Measurements from ENCODE around the gene PPP2R2B. TPM values are rescaled to one million over a fixed set of nuclear protein-coding genes. Genes with fewer than 3 reads are reported as not detected.
"Not testable (repeated sequence)": the region's sequence is repeated elsewhere in the genome, so short reads cannot be mapped to it uniquely, and the experiment has no call there.

The PPP2R2B gene
- total RNA-seq, 2 experiments from 2014 or later, result 5.3 to 8.7 TPM

DNA sequence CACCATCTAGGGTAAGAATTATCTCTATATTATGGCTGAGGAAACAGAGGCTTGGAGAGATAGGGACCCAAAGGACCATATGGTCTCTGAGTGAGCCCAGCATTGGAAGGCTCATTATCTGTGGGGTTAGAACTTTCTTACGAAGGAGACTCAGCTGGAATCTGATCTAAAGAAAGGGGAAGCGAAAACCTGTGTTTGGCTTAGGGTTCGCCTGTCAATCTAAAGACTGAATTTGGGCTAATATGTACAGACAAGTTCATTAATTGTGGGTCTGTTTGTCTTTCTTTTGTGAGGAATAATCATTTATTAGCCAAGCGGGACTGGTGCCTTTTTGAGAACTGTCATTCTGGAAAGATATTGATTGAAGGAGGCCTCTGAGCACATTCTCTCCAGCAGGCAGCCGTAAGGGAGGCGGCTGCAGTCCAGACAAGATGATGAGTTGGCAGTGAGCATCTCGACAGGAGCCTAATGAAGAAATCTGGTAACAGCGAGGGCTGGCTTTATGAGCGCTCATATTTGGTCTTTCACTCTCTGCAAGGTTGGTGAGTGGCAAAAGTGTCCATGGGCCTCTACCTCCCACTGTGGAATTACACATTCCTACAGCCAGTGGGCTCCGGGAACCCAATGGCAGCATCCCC is 258.4 kb downstream of the PPP2R2B start:
- H3K4me3 Mint-ChIP-seq, result no peak overlapping the region
- no peak for ATAC-seq (ENCODE audit: low read depth)
- no peaks in the 10 kb centered on the region for H3K36me3 Mint-ChIP-seq
- POLR2A ChIA-PET, result no interaction called here
- H3K27ac Mint-ChIP-seq, result no peak overlapping the region
- H3K9me3 Mint-ChIP-seq, result peaks cover 1% of the 10 kb centered on the region
- H3K4me1 Mint-ChIP-seq, result no peaks in the 10 kb centered on the region
- no peaks in the 10 kb centered on the region for H3K27me3 Mint-ChIP-seq
- no peak for DNase-seq

DNA sequence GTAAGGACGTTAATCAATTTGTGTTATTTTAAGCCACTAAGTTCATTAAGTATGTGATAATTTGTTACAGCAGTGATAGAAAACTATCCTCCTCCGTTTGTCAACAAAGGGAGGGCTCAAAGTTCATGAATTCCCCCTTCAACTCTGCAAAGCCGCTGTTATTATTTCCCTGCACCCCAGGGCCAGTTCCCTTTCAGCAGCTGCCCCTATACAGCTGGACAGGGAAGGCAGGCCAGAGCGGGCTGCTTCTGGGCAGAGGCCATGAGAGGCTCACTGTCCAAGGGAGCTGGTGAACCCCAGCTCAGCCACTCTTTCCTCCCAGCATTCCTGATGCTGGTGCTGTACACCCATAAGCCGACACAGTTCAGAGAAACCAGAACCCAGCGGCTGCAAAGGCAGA is 260.1 kb downstream of the PPP2R2B start:
- peaks cover 1% of the 10 kb centered on the region for H3K9me3 Mint-ChIP-seq
- no peaks in the 10 kb centered on the region for H3K36me3 Mint-ChIP-seq
- H3K4me3 Mint-ChIP-seq, result no peak overlapping the region
- ATAC-seq (ENCODE audit: low read depth) (no peak), DNase-seq (no peak)
- no peaks in the 10 kb centered on the region for H3K27me3 Mint-ChIP-seq
- POLR2A ChIA-PET, result no interaction called here
- H3K27ac Mint-ChIP-seq, result no peak overlapping the region
- H3K4me1 Mint-ChIP-seq, result no peaks in the 10 kb centered on the region

DNA sequence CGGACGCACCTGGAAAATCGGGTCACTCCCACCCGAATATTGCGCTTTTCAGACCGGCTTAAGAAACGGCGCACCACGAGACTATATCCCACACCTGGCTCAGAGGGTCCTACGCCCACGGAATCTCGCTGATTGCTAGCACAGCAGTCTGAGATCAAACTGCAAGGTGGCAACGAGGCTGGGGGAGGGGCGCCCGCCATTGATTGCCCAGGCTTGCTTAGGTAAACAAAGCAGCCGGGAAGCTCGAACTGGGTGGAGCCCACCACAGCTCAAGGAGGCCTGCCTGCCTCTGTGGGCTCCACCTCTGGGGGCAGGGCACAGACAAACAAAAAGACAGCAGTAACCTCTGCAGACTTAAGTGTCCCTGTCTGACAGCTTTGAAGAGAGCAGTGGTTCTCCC is 268.8 kb downstream of the PPP2R2B start:
- H3K27ac Mint-ChIP-seq; ATAC-seq (ENCODE audit: low read depth); POLR2A ChIA-PET; H3K27me3 Mint-ChIP-seq; H3K36me3 Mint-ChIP-seq; H3K9me3 Mint-ChIP-seq; H3K4me1 Mint-ChIP-seq; DNase-seq; H3K4me3 Mint-ChIP-seq: not testable (repeated sequence)

DNA sequence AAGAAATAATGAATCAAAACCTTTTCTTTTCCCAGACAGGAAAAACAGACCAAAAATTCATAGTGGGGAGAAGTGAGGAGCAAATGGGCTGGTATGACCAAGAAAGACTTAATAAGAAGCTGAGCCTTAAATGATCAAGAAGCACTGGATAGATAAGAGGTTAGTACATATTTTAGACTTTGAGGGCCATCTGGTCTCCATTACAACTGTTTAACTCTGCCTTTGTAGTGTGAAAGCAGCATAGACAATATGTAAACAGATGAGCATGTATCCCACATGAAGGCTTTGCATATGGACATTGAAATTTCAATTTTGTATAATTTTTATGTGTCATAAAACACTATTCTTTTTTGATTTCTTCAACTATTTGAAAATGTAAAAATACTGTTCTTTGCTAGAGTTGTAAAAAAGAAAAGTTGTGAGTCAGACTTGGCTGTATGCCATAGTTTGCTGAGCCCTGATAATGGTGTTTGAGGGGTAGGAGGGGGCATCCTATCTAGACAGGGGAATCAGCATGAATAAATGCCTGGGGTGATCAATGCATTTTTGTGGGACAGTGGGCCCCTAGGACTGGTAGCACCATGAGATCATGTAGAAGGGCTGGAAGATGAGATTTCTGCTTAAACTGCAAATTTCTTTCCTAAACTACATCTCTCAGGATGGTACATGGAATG is 270.8 kb downstream of the PPP2R2B start:
- H3K4me3 Mint-ChIP-seq, result no peak overlapping the region
- DNase-seq (no peak), ATAC-seq (ENCODE audit: low read depth) (no peak)

DNA sequence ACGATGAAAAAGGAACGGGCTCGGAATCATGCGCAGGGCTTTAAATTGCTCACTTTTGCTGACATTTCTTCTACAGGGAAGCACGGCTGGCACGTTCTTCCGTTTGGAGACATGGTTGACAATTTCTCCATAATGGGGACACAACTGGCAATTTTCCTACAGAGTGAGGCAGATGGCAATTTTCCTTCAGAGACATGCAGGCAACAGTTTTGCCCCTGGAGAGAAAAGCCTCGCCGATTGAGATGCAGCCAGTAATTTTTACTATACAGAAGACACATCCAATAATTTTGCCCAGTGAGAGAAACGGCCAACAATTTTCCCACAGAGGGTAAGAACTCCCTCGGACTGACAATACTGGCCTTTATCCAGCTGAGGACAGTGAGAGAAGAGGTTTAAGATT is 271.7 kb downstream of the PPP2R2B start:
- DNase-seq (no peak), ATAC-seq (ENCODE audit: low read depth) (no peak)
- POLR2A ChIA-PET, result no interaction called here
- no peak overlapping the region for H3K4me3 Mint-ChIP-seq
- H3K27me3 Mint-ChIP-seq, result no peaks in the 10 kb centered on the region
- no peaks in the 10 kb centered on the region for H3K9me3 Mint-ChIP-seq
- no peak overlapping the region for H3K27ac Mint-ChIP-seq
- H3K4me1 Mint-ChIP-seq, result no peaks in the 10 kb centered on the region
- H3K36me3 Mint-ChIP-seq, result no peaks in the 10 kb centered on the region

More for the DNA sequence above, 270.8 kb downstream of the PPP2R2B start:
- no peaks in the 10 kb centered on the region for H3K36me3 Mint-ChIP-seq
- no peaks in the 10 kb centered on the region for H3K27me3 Mint-ChIP-seq
- H3K27ac Mint-ChIP-seq, result no peak overlapping the region
- POLR2A ChIA-PET, result no interaction called here
- no peaks in the 10 kb centered on the region for H3K9me3 Mint-ChIP-seq
- H3K4me1 Mint-ChIP-seq, result no peaks in the 10 kb centered on the region

DNA sequence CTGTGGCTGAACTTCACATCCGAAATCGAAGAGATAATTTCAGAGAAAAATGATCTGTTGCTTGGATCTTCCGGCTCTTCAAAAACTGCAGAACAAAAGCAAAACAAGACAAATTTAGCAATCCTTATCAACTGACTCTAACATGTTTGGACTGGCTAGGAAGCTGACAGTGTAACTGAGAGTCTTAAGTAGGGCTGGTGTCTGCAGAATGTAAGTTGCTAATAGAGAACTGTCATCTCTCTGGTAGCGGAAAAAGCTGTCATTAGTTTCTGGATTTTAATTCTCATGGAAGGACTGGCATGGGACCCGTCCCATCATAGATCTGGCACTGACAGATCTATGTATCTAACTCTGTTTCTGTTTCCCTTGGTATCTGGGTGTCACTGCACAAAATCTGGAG is 278.2 kb downstream of the PPP2R2B start:
- H3K4me1 Mint-ChIP-seq, result no peaks in the 10 kb centered on the region
- no peaks in the 10 kb centered on the region for H3K36me3 Mint-ChIP-seq
- no peak for ATAC-seq (ENCODE audit: low read depth)
- H3K27ac Mint-ChIP-seq, result no peak overlapping the region
- DNase-seq, result no peak
- POLR2A ChIA-PET, result no interaction called here
- no peaks in the 10 kb centered on the region for H3K27me3 Mint-ChIP-seq
- H3K4me3 Mint-ChIP-seq, result no peak overlapping the region
- no peaks in the 10 kb centered on the region for H3K9me3 Mint-ChIP-seq

DNA sequence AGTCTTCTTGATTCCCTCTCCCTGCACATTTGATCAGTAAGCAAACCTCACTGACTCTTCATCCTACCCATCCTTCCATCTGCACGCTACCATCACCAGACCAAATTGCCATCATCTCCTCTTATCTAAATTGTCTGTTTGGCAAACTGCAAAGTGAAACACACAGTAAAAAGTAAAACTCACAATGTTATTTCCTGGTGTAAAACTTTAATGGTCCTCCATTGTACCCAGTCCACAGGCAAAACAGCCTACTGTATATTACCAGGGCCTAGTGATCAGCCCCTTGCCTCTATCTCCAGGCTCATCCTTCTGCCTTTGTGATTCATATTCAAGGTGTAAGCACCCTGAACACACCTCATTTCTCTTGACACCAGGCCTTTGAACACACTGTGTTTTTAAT is 279.3 kb downstream of the PPP2R2B start:
- no peak for DNase-seq
- no peak for ATAC-seq (ENCODE audit: low read depth)
- Mint-ChIP-seq H3K27ac (no peak overlapping the region), H3K27me3 (no peaks in the 10 kb centered on the region), H3K4me1 (no peaks in the 10 kb centered on the region), H3K4me3 (no peak overlapping the region), H3K36me3 (no peaks in the 10 kb centered on the region), H3K9me3 (no peaks in the 10 kb centered on the region)
- POLR2A ChIA-PET, result no interaction called here

DNA sequence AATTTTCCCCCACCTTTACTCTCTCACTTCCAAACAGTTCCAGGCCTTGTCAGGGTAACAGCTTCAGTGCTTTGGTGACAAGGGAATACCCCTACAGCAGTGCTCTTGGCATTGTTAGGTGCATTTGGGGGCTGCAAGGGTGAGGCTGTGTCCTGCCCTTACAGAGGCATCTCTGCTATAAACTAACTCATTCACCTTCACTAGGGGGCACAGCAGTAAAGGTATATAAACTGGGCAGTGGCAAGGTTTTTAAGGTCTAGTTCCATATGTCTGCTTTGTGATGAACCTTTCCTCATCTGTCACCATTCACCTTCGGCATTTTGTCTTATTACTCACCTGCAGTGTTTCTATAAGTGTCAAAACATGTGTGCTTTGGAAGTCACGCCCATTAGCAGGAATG is 283.5 kb downstream of the PPP2R2B start:
- Mint-ChIP-seq H3K27ac (no peak overlapping the region), H3K4me3 (no peak overlapping the region), H3K27me3 (no peaks in the 10 kb centered on the region), H3K9me3 (no peaks in the 10 kb centered on the region), H3K36me3 (no peaks in the 10 kb centered on the region), H3K4me1 (no peaks in the 10 kb centered on the region)
- ATAC-seq (ENCODE audit: low read depth) (no peak), DNase-seq (no peak)
- POLR2A ChIA-PET, result no interaction called here

DNA sequence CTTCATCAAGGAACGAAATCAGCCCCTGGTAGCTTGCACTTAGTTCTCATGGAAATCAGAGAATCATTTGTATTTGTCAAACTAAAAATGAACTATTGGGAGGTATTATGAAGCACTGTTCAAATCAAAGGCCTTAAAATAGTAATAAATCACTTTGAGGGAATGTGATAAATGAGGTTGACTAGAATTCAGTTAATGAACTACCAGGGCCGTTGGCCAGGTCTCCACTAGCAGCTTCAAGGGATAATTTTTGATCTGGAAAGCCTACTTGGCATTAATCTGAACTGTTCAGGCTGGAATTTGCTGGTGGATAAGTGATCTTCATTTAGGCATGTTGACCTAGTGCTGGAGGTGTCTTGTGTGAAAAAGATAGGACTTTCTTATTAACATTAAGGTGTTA is 286.2 kb downstream of the PPP2R2B start:
- H3K36me3 Mint-ChIP-seq, result no peaks in the 10 kb centered on the region
- ATAC-seq (ENCODE audit: low read depth) (no peak), DNase-seq (no peak)
- H3K27me3 Mint-ChIP-seq, result peaks cover 6% of the 10 kb centered on the region
- no peak overlapping the region for H3K4me3 Mint-ChIP-seq
- POLR2A ChIA-PET, result no interaction called here
- no peaks in the 10 kb centered on the region for H3K9me3 Mint-ChIP-seq
- no peaks in the 10 kb centered on the region for H3K4me1 Mint-ChIP-seq
- no peak overlapping the region for H3K27ac Mint-ChIP-seq

DNA sequence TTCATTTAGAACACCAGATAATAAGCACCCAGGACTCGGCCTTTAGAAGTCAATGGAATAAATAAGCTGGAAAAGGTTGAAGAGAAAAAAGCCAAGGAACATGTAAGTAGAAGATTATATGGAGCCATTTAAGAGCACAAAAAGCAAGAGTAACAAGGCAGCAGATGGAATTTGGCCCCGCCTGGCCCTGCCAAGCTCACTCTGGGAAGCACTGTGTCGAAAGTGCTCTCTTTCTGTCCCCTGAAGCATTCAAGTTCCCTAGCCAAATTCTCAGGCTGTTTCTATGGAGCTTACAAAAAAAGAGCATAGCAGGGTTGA is 289.6 kb downstream of the PPP2R2B start:
- Mint-ChIP-seq H3K9me3 (no peaks in the 10 kb centered on the region), H3K4me1 (no peaks in the 10 kb centered on the region), H3K27me3 (peaks cover 8% of the 10 kb centered on the region), H3K36me3 (no peaks in the 10 kb centered on the region), H3K4me3 (no peak overlapping the region), H3K27ac (no peak overlapping the region)
- POLR2A ChIA-PET, result no interaction called here
- DNase-seq, result no peak
- no peak for ATAC-seq (ENCODE audit: low read depth)

DNA sequence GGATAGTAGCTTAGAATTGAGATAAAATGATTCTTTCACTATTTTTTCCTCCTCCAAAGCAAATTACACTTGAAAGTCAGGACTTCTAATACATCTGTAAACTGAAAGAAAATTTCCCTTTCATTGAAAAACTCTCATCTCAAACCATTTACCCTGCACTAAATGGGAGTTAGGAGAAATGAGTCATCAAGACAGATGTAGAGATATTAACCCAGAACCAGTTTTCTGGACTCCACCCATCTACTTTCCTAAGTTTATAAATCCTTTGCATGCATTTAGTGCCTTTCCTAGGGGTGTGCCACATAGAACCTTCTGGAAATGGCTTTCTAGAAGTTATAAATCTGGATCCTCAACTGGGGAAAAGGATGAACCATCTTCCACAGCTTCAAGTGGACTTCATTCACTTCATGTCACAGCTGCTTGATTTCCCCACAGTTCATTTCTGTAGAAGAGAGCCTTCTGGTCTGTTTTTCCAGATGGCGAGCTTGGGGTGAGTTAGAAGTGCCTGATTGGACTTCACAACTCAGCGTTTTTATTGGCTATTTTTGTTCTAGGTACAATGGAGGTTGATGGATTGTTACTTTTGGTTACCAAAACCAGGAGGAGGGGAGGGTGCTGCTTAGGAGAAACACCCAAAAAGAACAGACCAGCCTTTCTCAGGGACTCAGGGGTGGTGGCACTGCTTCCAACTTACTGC is 290.1 kb downstream of the PPP2R2B start:
- no peaks in the 10 kb centered on the region for H3K4me1 Mint-ChIP-seq
- no peak overlapping the region for H3K4me3 Mint-ChIP-seq
- H3K27me3 Mint-ChIP-seq, result peaks cover 8% of the 10 kb centered on the region
- no peaks in the 10 kb centered on the region for H3K9me3 Mint-ChIP-seq
- ATAC-seq (ENCODE audit: low read depth) (no peak), DNase-seq (no peak)
- H3K36me3 Mint-ChIP-seq, result no peaks in the 10 kb centered on the region
- POLR2A ChIA-PET, result no interaction called here
- H3K27ac Mint-ChIP-seq, result no peak overlapping the region

DNA sequence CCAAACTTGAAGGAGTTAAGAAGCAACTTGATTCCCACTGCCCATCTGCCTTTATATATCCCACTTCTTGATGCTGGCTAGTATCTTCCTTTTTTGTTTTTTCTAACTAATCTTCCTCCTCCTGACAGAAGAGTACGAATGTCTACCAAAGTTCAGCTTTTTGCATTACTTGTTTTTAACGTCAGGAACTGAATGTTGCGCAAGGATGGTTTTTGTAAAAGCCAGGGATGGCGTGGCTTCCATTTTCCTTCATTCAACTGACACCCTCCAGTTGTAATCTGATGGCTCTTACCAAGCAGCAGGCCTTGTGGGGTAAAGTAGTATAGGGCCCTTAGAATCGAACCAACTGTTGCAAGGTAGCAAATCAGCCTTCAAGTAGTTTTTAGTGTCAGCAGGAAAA is 291.8 kb downstream of the PPP2R2B start:
- no peak overlapping the region for H3K27ac Mint-ChIP-seq
- no peaks in the 10 kb centered on the region for H3K4me1 Mint-ChIP-seq
- POLR2A ChIA-PET, result no interaction called here
- H3K9me3 Mint-ChIP-seq, result no peaks in the 10 kb centered on the region
- no peaks in the 10 kb centered on the region for H3K36me3 Mint-ChIP-seq
- H3K4me3 Mint-ChIP-seq, result no peak overlapping the region
- DNase-seq, result no peak
- no peak for ATAC-seq (ENCODE audit: low read depth)
- H3K27me3 Mint-ChIP-seq, result peaks cover 8% of the 10 kb centered on the region

DNA sequence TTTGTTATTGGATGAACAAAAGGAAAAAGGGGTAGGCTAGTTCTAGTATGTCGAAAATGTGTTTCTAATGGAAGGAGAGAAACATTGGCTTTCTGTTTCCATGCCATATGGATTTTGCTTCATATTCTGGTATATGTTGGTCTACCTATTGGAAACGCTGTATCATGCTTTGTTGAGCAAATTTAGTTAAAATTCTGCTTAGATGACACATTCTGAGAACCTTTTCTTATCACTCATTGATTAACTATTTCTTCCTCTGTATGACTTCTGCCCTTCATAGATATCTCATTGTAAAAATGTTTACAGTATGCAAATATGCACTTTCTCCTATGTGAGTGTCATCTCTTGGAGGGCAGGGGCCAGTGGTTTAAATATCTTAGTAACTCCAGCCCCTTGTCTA is 293.8 kb downstream of the PPP2R2B start:
- no peak overlapping the region for H3K27ac Mint-ChIP-seq
- ATAC-seq (ENCODE audit: low read depth), result no peak

DNA sequence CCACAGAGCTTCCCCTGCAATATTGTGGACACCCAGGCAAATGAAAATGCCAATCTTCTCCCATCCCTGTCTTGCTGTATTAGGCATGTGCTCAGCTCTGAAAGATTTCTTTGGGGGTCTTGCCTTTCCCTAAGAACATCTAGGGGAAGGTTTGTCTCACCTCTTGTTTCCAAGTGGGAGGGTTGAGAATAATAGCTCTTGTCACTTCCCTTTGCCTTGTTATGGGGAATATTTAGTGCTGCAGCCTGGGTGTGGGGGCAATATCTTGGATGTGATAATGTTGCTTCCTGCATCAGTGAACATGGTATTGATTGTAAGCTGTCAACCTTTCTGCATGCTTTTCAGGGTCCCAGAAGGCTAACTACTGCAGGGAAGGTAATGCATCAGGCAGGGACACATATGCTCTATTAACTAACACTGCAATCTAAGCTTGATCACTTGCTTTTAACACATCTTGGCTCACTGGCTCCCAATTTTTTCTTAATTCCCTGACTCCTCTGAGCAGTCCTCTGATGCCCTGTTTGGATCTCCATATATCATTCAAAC is 296.4 kb downstream of the PPP2R2B start:
- Mint-ChIP-seq H3K36me3 (no peaks in the 10 kb centered on the region), H3K27me3 (peaks cover 5% of the 10 kb centered on the region), H3K4me3 (no peak overlapping the region), H3K4me1 (no peaks in the 10 kb centered on the region), H3K27ac (no peak overlapping the region), H3K9me3 (no peaks in the 10 kb centered on the region)
- POLR2A ChIA-PET, result no interaction called here
- ATAC-seq (ENCODE audit: low read depth) (no peak), DNase-seq (no peak)

More for the DNA sequence above, 293.8 kb downstream of the PPP2R2B start:
- POLR2A ChIA-PET, result no interaction called here
- Mint-ChIP-seq H3K36me3 (no peaks in the 10 kb centered on the region), H3K4me3 (no peak overlapping the region), H3K4me1 (no peaks in the 10 kb centered on the region), H3K9me3 (no peaks in the 10 kb centered on the region), H3K27me3 (peaks cover 8% of the 10 kb centered on the region)
- DNase-seq, result no peak
